ENCODE data around the gene KIRREL1.

Gene KIRREL1

GRCh38 chr1:158005224-158005623 lies 11.8 kb downstream of the KIRREL1 start:
- no peak overlapping the region for H3K27ac ChIP-seq (ENCODE audit: low read depth, low read length, poor library complexity, severe bottlenecking)
- no peaks in the 10 kb centered on the region for H3K36me3 ChIP-seq (ENCODE audit: insufficient read depth, low read length)
- TF ChIP-seq EZH2 (IDR thresholded peaks at IDR 0.05; ENCODE audit: borderline replicate concordance, low read length) (no peak), CTCF (IDR thresholded peaks at IDR 0.05; ENCODE audit: low read length) (no peak)
- no peaks in the 10 kb centered on the region for H4K20me1 ChIP-seq (ENCODE audit: insufficient read depth, low read length)
- no peaks in the 10 kb centered on the region for H3F3A ChIP-seq (ENCODE audit: insufficient read depth, low read length)
- H2AFZ ChIP-seq (ENCODE audit: low read length), result no peak overlapping the region
- no peaks in the 10 kb centered on the region for H3K9me3 ChIP-seq (ENCODE audit: low read length)
- no peak overlapping the region for H3K9ac ChIP-seq (ENCODE audit: low read length)
- H3K4me2 ChIP-seq (ENCODE audit: low read length), result no peak overlapping the region
- no peaks in the 10 kb centered on the region for H3K27me3 ChIP-seq (ENCODE audit: insufficient read depth, low read length)
- no peaks in the 10 kb centered on the region for H3K79me2 ChIP-seq (ENCODE audit: insufficient read depth, low read length)
- no peaks in the 10 kb centered on the region for H3K9me2 ChIP-seq (ENCODE audit: low read depth, low read length)
- no peak overlapping the region for H3K4me3 ChIP-seq (ENCODE audit: low read depth, low read length, poor library complexity, severe bottlenecking)
- no peaks in the 10 kb centered on the region for H3K4me1 ChIP-seq (ENCODE audit: insufficient read depth, low read length, severe bottlenecking)

- Histone ChIP-seq H3K4me2 (ENCODE audit: low read length) (no peak overlapping the region), H3K4me1 (ENCODE audit: insufficient read depth, low read length, severe bottlenecking) (no peaks in the 10 kb centered on the region), H2AFZ (ENCODE audit: low read length) (no peak overlapping the region), H3K79me2 (ENCODE audit: insufficient read depth, low read length) (no peaks in the 10 kb centered on the region), H3K9me2 (ENCODE audit: low read depth, low read length) (no peaks in the 10 kb centered on the region), H3K9me3 (ENCODE audit: low read length) (no peaks in the 10 kb centered on the region), H3K9ac (ENCODE audit: low read length) (no peak overlapping the region), H4K20me1 (ENCODE audit: insufficient read depth, low read length) (no peaks in the 10 kb centered on the region), H3K27ac (ENCODE audit: low read depth, low read length, poor library complexity, severe bottlenecking) (no peak overlapping the region), H3K27me3 (ENCODE audit: insufficient read depth, low read length) (no peaks in the 10 kb centered on the region), H3K36me3 (ENCODE audit: insufficient read depth, low read length) (no peaks in the 10 kb centered on the region), H3F3A (ENCODE audit: insufficient read depth, low read length) (no peaks in the 10 kb centered on the region), H3K4me3 (ENCODE audit: low read depth, low read length, poor library complexity, severe bottlenecking) (no peak overlapping the region)
- no peak for TF ChIP-seq CTCF (IDR thresholded peaks at IDR 0.05; ENCODE audit: low read length)
- no peak for TF ChIP-seq EZH2 (IDR thresholded peaks at IDR 0.05; ENCODE audit: borderline replicate concordance, low read length)
Measured at GRCh38 chr1:158007180-158007579, 13.7 kb downstream of the KIRREL1 start.

GRCh38 chr1:158007667-158008386 lies 14.4 kb downstream of the KIRREL1 start:
- Histone ChIP-seq H3K27me3 (ENCODE audit: insufficient read depth, low read length) (no peaks in the 10 kb centered on the region), H3K4me2 (ENCODE audit: low read length) (no peak overlapping the region), H3K4me3 (ENCODE audit: low read depth, low read length, poor library complexity, severe bottlenecking) (no peak overlapping the region), H3K4me1 (ENCODE audit: insufficient read depth, low read length, severe bottlenecking) (no peaks in the 10 kb centered on the region), H3K9me2 (ENCODE audit: low read depth, low read length) (no peaks in the 10 kb centered on the region), H3K27ac (ENCODE audit: low read depth, low read length, poor library complexity, severe bottlenecking) (no peak overlapping the region), H3K79me2 (ENCODE audit: insufficient read depth, low read length) (no peaks in the 10 kb centered on the region), H3F3A (ENCODE audit: insufficient read depth, low read length) (no peaks in the 10 kb centered on the region), H3K9ac (ENCODE audit: low read length) (no peak overlapping the region), H3K36me3 (ENCODE audit: insufficient read depth, low read length) (no peaks in the 10 kb centered on the region), H3K9me3 (ENCODE audit: low read length) (no peaks in the 10 kb centered on the region), H4K20me1 (ENCODE audit: insufficient read depth, low read length) (no peaks in the 10 kb centered on the region), H2AFZ (ENCODE audit: low read length) (no peak overlapping the region)
- TF ChIP-seq EZH2 (IDR thresholded peaks at IDR 0.05; ENCODE audit: borderline replicate concordance, low read length) (no peak), CTCF (IDR thresholded peaks at IDR 0.05; ENCODE audit: low read length) (no peak)
